ENCODE measurements around the gene CCDC102A.
A peak's percentile ranks its signal among the peaks of the same experiment; 100 is the strongest.
"Not testable (repeated sequence)": the region's sequence is repeated elsewhere in the genome, so short reads cannot be mapped to it uniquely, and the experiment has no call there.

CCDC102A gene

GRCh38 chr16:57536306-57537193 is at the start of gene CCDC102A:
Gene CCDC102A, minus strand, starts transcription at chr16:57536571. Its CDS starts 7,394 bp downstream, at chr16:57529177.
- DNase-seq (ENCODE audit: low spot score), result no peak

GRCh38 chr16:57585051-57585687 is 48.8 kb upstream of the CCDC102A start:
- no peak for DNase-seq (ENCODE audit: low spot score)

GRCh38 chr16:57579361-57579665 is 42.9 kb upstream of the CCDC102A start:
- DNase-seq (ENCODE audit: low spot score), result no peak

- peak; percentile 29 for DNase-seq (ENCODE audit: low spot score)
Observed at GRCh38 chr16:57578521-57579360, 42.4 kb upstream of the CCDC102A start.

GRCh38 chr16:57577691-57578224 is 41.4 kb upstream of the CCDC102A start:
- no peak for DNase-seq (ENCODE audit: low spot score)

- no peak for DNase-seq (ENCODE audit: low spot score)
Observed at GRCh38 chr16:57577214-57577613, 40.8 kb upstream of the CCDC102A start.

GRCh38 chr16:57576429-57576870 is 40.1 kb upstream of the CCDC102A start:
- peak; percentile 86 for DNase-seq (ENCODE audit: low spot score)

GRCh38 chr16:57575468-57576277 is 39.3 kb upstream of the CCDC102A start:
- no peak for DNase-seq (ENCODE audit: low spot score)

- no peak for DNase-seq (ENCODE audit: low spot score)
Observed at GRCh38 chr16:57574646-57575467, 38.5 kb upstream of the CCDC102A start.

GRCh38 chr16:57574086-57574485 is 37.7 kb upstream of the CCDC102A start:
- DNase-seq (ENCODE audit: low spot score), result no peak

- DNase-seq (ENCODE audit: low spot score), result no peak
Observed at GRCh38 chr16:57572978-57573728, 36.8 kb upstream of the CCDC102A start.

- no peak for DNase-seq (ENCODE audit: low spot score)
Observed at GRCh38 chr16:57571098-57571497, 34.7 kb upstream of the CCDC102A start.

- DNase-seq (ENCODE audit: low spot score), result no peak
Observed at GRCh38 chr16:57570301-57571070, 34.1 kb upstream of the CCDC102A start.

- no peak for DNase-seq (ENCODE audit: low spot score)
Observed at GRCh38 chr16:57569306-57569946, 33.1 kb upstream of the CCDC102A start.

- DNase-seq (ENCODE audit: low spot score), result not testable (repeated sequence)
Observed at GRCh38 chr16:57568772-57569171, 32.4 kb upstream of the CCDC102A start.

- DNase-seq (ENCODE audit: low spot score), result no peak
Observed at GRCh38 chr16:57568173-57568678, 31.9 kb upstream of the CCDC102A start.

GRCh38 chr16:57567691-57568090 is 31.3 kb upstream of the CCDC102A start:
- DNase-seq (ENCODE audit: low spot score), result no peak

GRCh38 chr16:57566436-57566835 is 30.1 kb upstream of the CCDC102A start:
- no peak for DNase-seq (ENCODE audit: low spot score)

All from Ammon's horn (tissue), 1 donor.